ENCODE results near the gene ROBO4.

DNA sequence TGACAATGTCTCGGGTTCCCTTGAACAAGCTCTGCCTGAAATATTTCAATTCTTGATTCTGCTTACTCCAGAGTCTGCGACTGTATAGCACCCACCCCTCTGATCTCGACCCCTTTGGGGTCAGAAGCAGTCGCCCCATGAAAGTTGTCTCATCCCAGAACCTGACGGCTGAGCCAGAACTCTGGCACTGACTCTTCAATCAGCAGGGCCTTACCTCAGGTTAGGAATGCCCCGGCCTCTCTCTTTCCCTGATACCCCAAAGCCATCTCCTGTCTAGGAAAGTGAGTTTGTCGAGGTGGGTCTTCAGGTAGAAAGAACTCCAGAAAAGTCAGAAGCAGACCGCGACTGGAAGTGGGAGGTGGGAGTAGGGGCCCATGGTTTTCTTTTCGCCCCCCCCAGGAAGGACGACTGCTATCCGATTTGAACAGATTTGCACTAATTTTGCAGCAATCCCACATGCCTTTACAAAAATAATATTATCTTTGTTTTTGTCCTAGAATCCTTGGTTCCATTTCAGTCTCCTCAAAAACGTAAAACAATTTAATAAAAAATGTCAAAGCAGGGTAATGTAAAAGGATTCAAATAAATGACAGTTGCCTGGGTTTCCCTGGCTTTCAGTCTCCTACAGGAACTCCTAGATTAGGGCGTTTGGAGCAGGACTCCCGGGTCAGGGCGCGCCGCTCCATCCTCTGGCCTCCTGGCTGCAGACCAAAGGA, 33.3 kb downstream of the ROBO4 start:
- TF ChIP-seq, protein P1, sequence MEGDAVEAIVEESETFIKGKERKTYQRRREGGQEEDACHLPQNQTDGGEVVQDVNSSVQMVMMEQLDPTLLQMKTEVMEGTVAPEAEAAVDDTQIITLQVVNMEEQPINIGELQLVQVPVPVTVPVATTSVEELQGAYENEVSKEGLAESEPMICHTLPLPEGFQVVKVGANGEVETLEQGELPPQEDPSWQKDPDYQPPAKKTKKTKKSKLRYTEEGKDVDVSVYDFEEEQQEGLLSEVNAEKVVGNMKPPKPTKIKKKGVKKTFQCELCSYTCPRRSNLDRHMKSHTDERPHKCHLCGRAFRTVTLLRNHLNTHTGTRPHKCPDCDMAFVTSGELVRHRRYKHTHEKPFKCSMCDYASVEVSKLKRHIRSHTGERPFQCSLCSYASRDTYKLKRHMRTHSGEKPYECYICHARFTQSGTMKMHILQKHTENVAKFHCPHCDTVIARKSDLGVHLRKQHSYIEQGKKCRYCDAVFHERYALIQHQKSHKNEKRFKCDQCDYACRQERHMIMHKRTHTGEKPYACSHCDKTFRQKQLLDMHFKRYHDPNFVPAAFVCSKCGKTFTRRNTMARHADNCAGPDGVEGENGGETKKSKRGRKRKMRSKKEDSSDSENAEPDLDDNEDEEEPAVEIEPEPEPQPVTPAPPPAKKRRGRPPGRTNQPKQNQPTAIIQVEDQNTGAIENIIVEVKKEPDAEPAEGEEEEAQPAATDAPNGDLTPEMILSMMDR (IDR thresholded peaks at IDR 0.05): no peak
- no peak for TF ChIP-seq POLR2AphosphoS5 (IDR thresholded peaks at IDR 0.05)

Data from upper lobe of left lung (tissue), 4 donors.